Left ventricle myocardium inferior (tissue), 1 donor: ENCODE data around the gene SOX6. TPM values are rescaled to one million over a fixed set of nuclear protein-coding genes. Genes with fewer than 3 reads are reported as not detected.

ENCODE experiments used
- DNase-seq: peaks from one replicate; pipeline ENCODE4 v3.0.0-alpha.2; 2020
- H3K27ac ChIP-seq: fragments of 200-600 bp; replicated peaks from 2 replicates; pipeline ENCODE4 v1.8.0; 2021
- H3K27me3 ChIP-seq: fragments of 200-600 bp; 2 replicates; pipeline ENCODE4 v1.8.0; 2021; ENCODE audit warnings: low read depth
- H3K36me3 ChIP-seq: fragments of 200-600 bp; 2 replicates; pipeline ENCODE4 v1.8.0; 2021
- H3K4me1 ChIP-seq: fragments of 200-600 bp; 2 replicates; pipeline ENCODE4 v1.8.0; 2021
- H3K4me3 ChIP-seq: fragments of 200-600 bp; 2 replicates; pipeline ENCODE4 v1.8.0; 2021; ENCODE audit warnings: mild to moderate bottlenecking, moderate library complexity
- H3K9me3 ChIP-seq: fragments of 200-600 bp; replicated peaks from 2 replicates; pipeline ENCODE4 v1.8.0; 2021
- intact Hi-C: fragments of 100-400 bp; cut with micrococcal nuclease; formaldehyde crosslinking; loops from one replicate; pipeline ENCODE4 v1.11.0; 2022
- total RNA-seq: library from RNA; stranded (reverse); fragmentation: NEBNext Ultra II Directional; extraction: Animal tissue kit (Norgen Biotek cat#: 25700); gene quantifications from one replicate; pipeline ENCODE4 v1.2.1, GENCODE V29; 2021
- TF ChIP-seq, protein P1 (sequence below): fragments of 200-600 bp; IDR thresholded peaks from 2 replicates; pipeline ENCODE4 v1.8.0; 2021; ENCODE audit warnings: antibody characterized with exemption, mild to moderate bottlenecking, borderline replicate concordance
- donor health status: DM: no; HTN: yes; CAD: no; lungs with severe emphysema.

SOX6 gene
- total RNA-seq, 1 donor from 2014 or later = 20.2 TPM

DNA sequence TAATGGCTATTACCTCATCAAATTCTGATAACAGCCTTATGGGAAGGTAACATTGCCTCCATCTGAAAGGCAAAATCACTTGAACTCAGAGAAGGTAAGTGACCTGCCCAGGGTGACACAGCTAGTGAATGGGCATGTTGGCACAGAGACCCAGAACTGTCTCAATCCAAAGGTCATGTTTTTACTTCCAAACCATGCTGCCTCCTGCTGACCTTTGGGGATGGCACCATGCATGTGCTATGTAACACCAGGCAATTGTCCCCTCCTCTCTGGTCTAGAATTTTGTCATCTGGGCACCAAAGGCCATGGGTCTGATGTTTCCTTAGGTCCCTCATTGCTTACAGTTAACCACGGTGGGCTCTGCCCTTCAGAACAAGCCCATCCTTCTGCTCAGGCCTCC, 417.4 kb downstream of the SOX6 start:
- TF ChIP-seq, protein P1, sequence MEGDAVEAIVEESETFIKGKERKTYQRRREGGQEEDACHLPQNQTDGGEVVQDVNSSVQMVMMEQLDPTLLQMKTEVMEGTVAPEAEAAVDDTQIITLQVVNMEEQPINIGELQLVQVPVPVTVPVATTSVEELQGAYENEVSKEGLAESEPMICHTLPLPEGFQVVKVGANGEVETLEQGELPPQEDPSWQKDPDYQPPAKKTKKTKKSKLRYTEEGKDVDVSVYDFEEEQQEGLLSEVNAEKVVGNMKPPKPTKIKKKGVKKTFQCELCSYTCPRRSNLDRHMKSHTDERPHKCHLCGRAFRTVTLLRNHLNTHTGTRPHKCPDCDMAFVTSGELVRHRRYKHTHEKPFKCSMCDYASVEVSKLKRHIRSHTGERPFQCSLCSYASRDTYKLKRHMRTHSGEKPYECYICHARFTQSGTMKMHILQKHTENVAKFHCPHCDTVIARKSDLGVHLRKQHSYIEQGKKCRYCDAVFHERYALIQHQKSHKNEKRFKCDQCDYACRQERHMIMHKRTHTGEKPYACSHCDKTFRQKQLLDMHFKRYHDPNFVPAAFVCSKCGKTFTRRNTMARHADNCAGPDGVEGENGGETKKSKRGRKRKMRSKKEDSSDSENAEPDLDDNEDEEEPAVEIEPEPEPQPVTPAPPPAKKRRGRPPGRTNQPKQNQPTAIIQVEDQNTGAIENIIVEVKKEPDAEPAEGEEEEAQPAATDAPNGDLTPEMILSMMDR = no peak
- Histone ChIP-seq H3K36me3 (no peaks in the 10 kb centered on the region), H3K4me1 (no peaks in the 10 kb centered on the region), H3K27me3 (no peaks in the 10 kb centered on the region), H3K9me3 (no peaks in the 10 kb centered on the region), H3K4me3 (no peak overlapping the region), H3K27ac (no peak overlapping the region)
- intact Hi-C loops = no loop called here
- no peak for DNase-seq

- H3K27ac ChIP-seq = no peak overlapping the region
- no peak for DNase-seq
- intact Hi-C loops = no loop called here
- TF ChIP-seq, protein P1 = no peak
- H3K4me3 ChIP-seq = no peak overlapping the region
- H3K36me3 ChIP-seq = no peaks in the 10 kb centered on the region
- no peaks in the 10 kb centered on the region for H3K9me3 ChIP-seq
- no peaks in the 10 kb centered on the region for H3K27me3 ChIP-seq
- H3K4me1 ChIP-seq = no peaks in the 10 kb centered on the region
Observed at GRCh38 chr11:15938121-15938611, 418.2 kb downstream of the SOX6 start.

GRCh38 chr11:15937601-15938120, 418.7 kb downstream of the SOX6 start:
- no peaks in the 10 kb centered on the region for H3K36me3 ChIP-seq
- no peaks in the 10 kb centered on the region for H3K4me1 ChIP-seq
- TF ChIP-seq, protein P1 = no peak
- no peak overlapping the region for H3K4me3 ChIP-seq
- no peak overlapping the region for H3K27ac ChIP-seq
- H3K27me3 ChIP-seq = no peaks in the 10 kb centered on the region
- H3K9me3 ChIP-seq = no peaks in the 10 kb centered on the region
- intact Hi-C loops = no loop called here
- no peak for DNase-seq

DNA sequence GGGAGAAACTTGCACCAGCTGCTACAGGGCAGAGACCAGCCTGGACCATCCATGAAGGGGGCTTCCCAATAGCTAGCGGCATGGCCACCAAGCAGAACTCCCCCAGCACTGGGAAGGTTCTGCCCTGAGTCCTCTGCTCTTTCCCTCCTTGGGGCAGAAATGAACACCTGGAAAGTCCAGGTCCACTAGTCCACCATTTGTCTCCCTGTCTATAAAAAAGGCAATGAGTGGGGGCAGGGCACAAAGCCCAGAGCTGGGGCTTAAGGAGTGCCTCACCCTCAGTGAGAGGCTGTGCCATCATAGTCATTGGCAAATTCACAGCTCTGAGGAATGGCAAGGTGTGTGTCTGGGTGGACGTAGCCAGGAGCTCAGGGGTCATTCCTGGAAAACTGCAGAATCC, 420.3 kb downstream of the SOX6 start:
- Histone ChIP-seq H3K27me3 (no peaks in the 10 kb centered on the region), H3K4me3 (no peak overlapping the region), H3K9me3 (peaks cover 4% of the 10 kb centered on the region), H3K27ac (no peak overlapping the region), H3K36me3 (no peaks in the 10 kb centered on the region), H3K4me1 (no peaks in the 10 kb centered on the region)
- TF ChIP-seq, protein P1 = no peak
- no peak for DNase-seq
- intact Hi-C loops = no loop called here

- Histone ChIP-seq H3K27me3 (no peaks in the 10 kb centered on the region), H3K27ac (no peak overlapping the region), H3K4me3 (no peak overlapping the region), H3K9me3 (peaks cover 4% of the 10 kb centered on the region), H3K36me3 (no peaks in the 10 kb centered on the region), H3K4me1 (no peaks in the 10 kb centered on the region)
- DNase-seq = no peak
- TF ChIP-seq, protein P1 = no peak
- intact Hi-C loops = no loop called here
Observed at GRCh38 chr11:15935373-15935772, 421.0 kb downstream of the SOX6 start.
